GM18951 (cell line): ENCODE data around the gene PSPN.
"Not testable (repeated sequence)": the region's sequence is repeated elsewhere in the genome, so short reads cannot be mapped to it uniquely, and the experiment has no call there.

Experiments
- POLR2A ChIP-seq: IDR thresholded peaks from 4 replicates; pipeline ENCODE4 v1.6.1; 2011; ENCODE audit warnings: mild to moderate bottlenecking; ENCODE audit not compliant: insufficient read length, insufficient read depth; ENCODE audit errors: extremely low read depth
- in situ Hi-C: fragments of 300-500 bp; cut with MboI; formaldehyde crosslinking; loops from one replicate; pipeline ENCODE4 v1.12.0; 2022; ENCODE audit warnings: low sequenced_read_pairs, mixed read lengths, inconsistent platforms; ENCODE audit not compliant: unreplicated experiment

The PSPN gene

GRCh38 chr19:6374161-6374709, 1.5 kb downstream of the PSPN start:
- in situ Hi-C loops = no loop called here
- no peak for TF ChIP-seq POLR2A

GRCh38 chr19:6373813-6374108, 2.0 kb downstream of the PSPN start:
- TF ChIP-seq POLR2A = no peak
- in situ Hi-C loops = no loop called here

- no peak for TF ChIP-seq POLR2A
- in situ Hi-C loops = no loop called here
Observed at GRCh38 chr19:6373096-6373812, 2.5 kb downstream of the PSPN start.

GRCh38 chr19:6372594-6373095, 3.1 kb downstream of the PSPN start, which contains the start of gene ALKBH7:
Gene ALKBH7 (plus strand): TSS chr19:6372794. CDS start chr19:6372821, 27 bp downstream.
- peak; percentile 72 for TF ChIP-seq POLR2A
- in situ Hi-C loops = no loop called here

GRCh38 chr19:6364353-6364752, 11.4 kb downstream of the PSPN start:
- no peak for TF ChIP-seq POLR2A
- in situ Hi-C loops = no loop called here

- in situ Hi-C loops = no loop called here
- TF ChIP-seq POLR2A = no peak
Observed at GRCh38 chr19:6362351-6362801, 13.4 kb downstream of the PSPN start.

- TF ChIP-seq POLR2A = no peak
- in situ Hi-C loops = no loop called here
Observed at GRCh38 chr19:6362027-6362350, 13.7 kb downstream of the PSPN start.

GRCh38 chr19:6360857-6361216, 14.9 kb downstream of the PSPN start:
- in situ Hi-C loops = not testable (repeated sequence)

- in situ Hi-C loops = not testable (repeated sequence)
Observed at GRCh38 chr19:6360445-6360844, 15.3 kb downstream of the PSPN start.

GRCh38 chr19:6359568-6360341, 16.0 kb downstream of the PSPN start:
- in situ Hi-C loops = no loop called here

GRCh38 chr19:6358003-6358402, 17.7 kb downstream of the PSPN start:
- in situ Hi-C loops = no loop called here

More at GRCh38 chr19:6359568-6360341, 16.0 kb downstream of the PSPN start:
- no peak for TF ChIP-seq POLR2A

GRCh38 chr19:6357174-6357573, 18.6 kb downstream of the PSPN start:
- no peak for TF ChIP-seq POLR2A

More at GRCh38 chr19:6358003-6358402, 17.7 kb downstream of the PSPN start:
- no peak for TF ChIP-seq POLR2A

GRCh38 chr19:6355321-6356040, 20.3 kb downstream of the PSPN start:
- in situ Hi-C loops = not testable (repeated sequence)

More at GRCh38 chr19:6357174-6357573, 18.6 kb downstream of the PSPN start:
- in situ Hi-C loops = no loop called here
